Measurements from ENCODE around the gene RIMS1. TPM values are rescaled to one million over a fixed set of nuclear protein-coding genes. Genes with fewer than 3 reads are reported as not detected.

The RIMS1 gene
- total and polyA plus RNA-seq, 4 donors: 0.09 to 0.17 TPM; not detected in 2

DNA sequence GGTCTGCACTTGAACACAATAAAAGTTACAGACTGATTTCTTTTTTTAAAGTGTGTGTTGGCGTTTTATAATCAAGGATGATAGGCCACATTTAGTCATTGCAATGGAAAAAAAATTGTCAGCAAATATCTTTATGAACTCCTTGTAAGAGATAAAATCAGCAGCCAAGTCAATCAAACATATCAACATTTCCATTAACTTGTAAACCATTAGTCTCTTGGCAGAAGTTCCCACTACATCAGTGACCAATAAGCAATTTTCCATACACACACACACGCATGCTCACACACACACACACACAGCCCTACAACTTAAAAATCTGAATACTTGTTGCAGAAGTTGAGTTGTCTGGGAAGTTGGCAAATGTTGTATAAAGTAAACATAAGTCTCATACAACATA, 419.6 kb downstream of the RIMS1 start (continued):
- TF ChIP-seq, protein P1, sequence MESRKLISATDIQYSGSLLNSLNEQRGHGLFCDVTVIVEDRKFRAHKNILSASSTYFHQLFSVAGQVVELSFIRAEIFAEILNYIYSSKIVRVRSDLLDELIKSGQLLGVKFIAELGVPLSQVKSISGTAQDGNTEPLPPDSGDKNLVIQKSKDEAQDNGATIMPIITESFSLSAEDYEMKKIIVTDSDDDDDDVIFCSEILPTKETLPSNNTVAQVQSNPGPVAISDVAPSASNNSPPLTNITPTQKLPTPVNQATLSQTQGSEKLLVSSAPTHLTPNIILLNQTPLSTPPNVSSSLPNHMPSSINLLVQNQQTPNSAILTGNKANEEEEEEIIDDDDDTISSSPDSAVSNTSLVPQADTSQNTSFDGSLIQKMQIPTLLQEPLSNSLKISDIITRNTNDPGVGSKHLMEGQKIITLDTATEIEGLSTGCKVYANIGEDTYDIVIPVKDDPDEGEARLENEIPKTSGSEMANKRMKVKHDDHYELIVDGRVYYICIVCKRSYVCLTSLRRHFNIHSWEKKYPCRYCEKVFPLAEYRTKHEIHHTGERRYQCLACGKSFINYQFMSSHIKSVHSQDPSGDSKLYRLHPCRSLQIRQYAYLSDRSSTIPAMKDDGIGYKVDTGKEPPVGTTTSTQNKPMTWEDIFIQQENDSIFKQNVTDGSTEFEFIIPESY (IDR thresholded peaks at IDR 0.05): no peak
- TF ChIP-seq EGR1 (IDR thresholded peaks at IDR 0.05; ENCODE audit: low read depth in 2 of 2) (no peak), FOXA2 (IDR thresholded peaks at IDR 0.05) (no peak)

DNA sequence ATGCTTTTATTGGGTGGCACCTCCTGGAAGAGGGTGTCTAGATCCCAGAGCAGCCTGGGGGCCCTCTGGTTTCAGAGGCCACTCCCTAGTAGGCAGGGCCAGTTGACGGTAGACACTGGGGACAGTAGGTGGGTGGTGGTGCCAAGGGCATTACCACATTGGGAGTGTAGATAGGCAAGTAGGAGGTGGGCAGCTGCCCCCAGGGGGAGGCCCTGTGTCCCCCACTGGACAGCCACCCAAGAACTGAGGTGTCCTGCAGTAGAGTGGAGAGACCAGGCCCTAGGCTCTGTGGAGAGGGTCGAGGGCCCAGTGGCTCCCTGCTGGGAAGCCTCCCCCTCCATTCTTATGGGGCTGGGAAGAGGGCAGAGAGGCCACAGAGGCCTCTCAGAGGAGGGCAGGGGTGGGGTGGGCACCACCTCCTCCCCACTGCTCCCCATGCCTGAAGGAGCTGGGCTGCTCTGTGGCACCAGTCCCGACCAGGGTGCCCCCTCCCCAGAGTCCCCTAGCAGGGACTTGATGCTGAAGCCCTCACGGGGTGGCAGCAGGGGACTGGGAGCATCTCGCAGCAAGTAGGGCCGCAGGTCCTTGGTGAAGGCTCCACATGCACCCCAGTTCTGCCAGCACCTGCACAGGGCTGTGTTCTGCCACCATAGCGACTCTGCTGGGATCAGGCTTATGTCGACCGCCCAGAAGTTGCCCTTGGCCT, 430.5 kb downstream of the RIMS1 start:
- no peak for TF ChIP-seq HNF4A (conservative IDR thresholded peaks at IDR 0.05)
- TF ChIP-seq GABPA (IDR thresholded peaks at IDR 0.05 in 1 of 2, conservative IDR thresholded peaks at IDR 0.05 in 1 of 2): no peak
- no peak for TF ChIP-seq TAF1 (conservative IDR thresholded peaks at IDR 0.05)
- TF ChIP-seq JUND (IDR thresholded peaks at IDR 0.05): no peak
- TF ChIP-seq, protein P2, sequence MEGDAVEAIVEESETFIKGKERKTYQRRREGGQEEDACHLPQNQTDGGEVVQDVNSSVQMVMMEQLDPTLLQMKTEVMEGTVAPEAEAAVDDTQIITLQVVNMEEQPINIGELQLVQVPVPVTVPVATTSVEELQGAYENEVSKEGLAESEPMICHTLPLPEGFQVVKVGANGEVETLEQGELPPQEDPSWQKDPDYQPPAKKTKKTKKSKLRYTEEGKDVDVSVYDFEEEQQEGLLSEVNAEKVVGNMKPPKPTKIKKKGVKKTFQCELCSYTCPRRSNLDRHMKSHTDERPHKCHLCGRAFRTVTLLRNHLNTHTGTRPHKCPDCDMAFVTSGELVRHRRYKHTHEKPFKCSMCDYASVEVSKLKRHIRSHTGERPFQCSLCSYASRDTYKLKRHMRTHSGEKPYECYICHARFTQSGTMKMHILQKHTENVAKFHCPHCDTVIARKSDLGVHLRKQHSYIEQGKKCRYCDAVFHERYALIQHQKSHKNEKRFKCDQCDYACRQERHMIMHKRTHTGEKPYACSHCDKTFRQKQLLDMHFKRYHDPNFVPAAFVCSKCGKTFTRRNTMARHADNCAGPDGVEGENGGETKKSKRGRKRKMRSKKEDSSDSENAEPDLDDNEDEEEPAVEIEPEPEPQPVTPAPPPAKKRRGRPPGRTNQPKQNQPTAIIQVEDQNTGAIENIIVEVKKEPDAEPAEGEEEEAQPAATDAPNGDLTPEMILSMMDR (IDR thresholded peaks at IDR 0.05; ENCODE audit: low read depth, low read length, missing input control): no peak
- no peak for TF ChIP-seq EGR1 (IDR thresholded peaks at IDR 0.05; ENCODE audit: low read depth in 2 of 2)
- TF ChIP-seq SP1 (IDR thresholded peaks at IDR 0.05): no peak
- TF ChIP-seq, protein P1 (IDR thresholded peaks at IDR 0.05): no peak
- Histone ChIP-seq H3K9me3 (ENCODE audit: control insufficient read depth in 4 of 4, low read length in 3 of 4) (no peaks in the 10 kb centered on the region), H3K4me1 (ENCODE audit: control insufficient read depth in 4 of 4, insufficient read depth in 4 of 4, low read length in 3 of 4) (no peaks in the 10 kb centered on the region), H3K36me3 (ENCODE audit: control insufficient read depth in 4 of 4, insufficient read depth in 3 of 4, low read depth in 1 of 4, low read length in 3 of 4) (no peaks in the 10 kb centered on the region), H3K4me3 (ENCODE audit: low read depth in 1 of 3, low read length in 3 of 3) (no peak overlapping the region), H3K27ac (ENCODE audit: low read depth in 1 of 2, low read length in 2 of 2) (no peak overlapping the region), H3K9ac (ENCODE audit: low read depth in 1 of 2, low read length in 2 of 2) (no peak overlapping the region), H3K27me3 (ENCODE audit: control insufficient read depth in 4 of 4, insufficient read depth in 4 of 4, low read length in 3 of 4) (peaks cover 0 to 4% (median 0%) of the 10 kb centered on the region in 4 donors)
- WGBS: 80% methylated on average over 9 of the region's 9 CpGs
- no peak for DNase-seq (ENCODE audit: low spot score)

DNA sequence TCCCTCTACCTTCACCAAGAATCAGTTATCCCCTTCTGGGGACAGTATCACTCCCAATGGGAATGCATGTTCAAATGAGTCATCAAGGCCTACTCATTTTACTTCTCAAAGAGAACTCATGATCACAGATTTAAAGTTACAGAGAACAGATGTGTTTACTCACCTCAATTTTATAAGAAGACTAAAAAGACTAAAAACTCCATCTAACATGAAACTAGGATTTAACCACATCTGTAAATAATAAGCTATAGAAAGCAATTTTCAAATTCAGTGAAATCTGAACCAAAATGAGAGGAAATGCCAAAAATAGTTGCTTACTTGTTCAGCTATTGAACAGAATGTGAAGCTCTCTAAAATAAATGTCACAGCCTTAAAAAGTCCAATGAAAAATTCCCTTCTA, 435.4 kb downstream of the RIMS1 start:
- H3K4me1 ChIP-seq (ENCODE audit: control insufficient read depth in 4 of 4, insufficient read depth in 4 of 4, low read length in 3 of 4): no peaks in the 10 kb centered on the region
- no peak overlapping the region for H3K9ac ChIP-seq (ENCODE audit: low read depth in 1 of 2, low read length in 2 of 2)
- no peak overlapping the region for H3K27ac ChIP-seq (ENCODE audit: low read depth in 1 of 2, low read length in 2 of 2)
- no peaks in the 10 kb centered on the region for H3K36me3 ChIP-seq (ENCODE audit: control insufficient read depth in 4 of 4, insufficient read depth in 3 of 4, low read depth in 1 of 4, low read length in 3 of 4)
- H3K9me3 ChIP-seq (ENCODE audit: control insufficient read depth in 4 of 4, low read length in 3 of 4): no peaks in the 10 kb centered on the region
- no peak overlapping the region for H3K4me3 ChIP-seq (ENCODE audit: low read depth in 1 of 3, low read length in 3 of 3)
- DNase-seq (ENCODE audit: low spot score): no peak
- H3K27me3 ChIP-seq (ENCODE audit: control insufficient read depth in 4 of 4, insufficient read depth in 4 of 4, low read length in 3 of 4): peaks cover 0 to 4% (median 0%) of the 10 kb centered on the region in 4 donors
- TF ChIP-seq GABPA (IDR thresholded peaks at IDR 0.05 in 1 of 2, conservative IDR thresholded peaks at IDR 0.05 in 1 of 2): no peak
- TF ChIP-seq HNF4G (IDR thresholded peaks at IDR 0.05): no peak
- no peak for TF ChIP-seq NR2F2 (IDR thresholded peaks at IDR 0.05)
- TF ChIP-seq, protein P3, sequence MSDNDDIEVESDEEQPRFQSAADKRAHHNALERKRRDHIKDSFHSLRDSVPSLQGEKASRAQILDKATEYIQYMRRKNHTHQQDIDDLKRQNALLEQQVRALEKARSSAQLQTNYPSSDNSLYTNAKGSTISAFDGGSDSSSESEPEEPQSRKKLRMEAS (IDR thresholded peaks at IDR 0.05): no peak
- no peak for TF ChIP-seq FOXA2 (IDR thresholded peaks at IDR 0.05)
- TF ChIP-seq, protein P4, sequence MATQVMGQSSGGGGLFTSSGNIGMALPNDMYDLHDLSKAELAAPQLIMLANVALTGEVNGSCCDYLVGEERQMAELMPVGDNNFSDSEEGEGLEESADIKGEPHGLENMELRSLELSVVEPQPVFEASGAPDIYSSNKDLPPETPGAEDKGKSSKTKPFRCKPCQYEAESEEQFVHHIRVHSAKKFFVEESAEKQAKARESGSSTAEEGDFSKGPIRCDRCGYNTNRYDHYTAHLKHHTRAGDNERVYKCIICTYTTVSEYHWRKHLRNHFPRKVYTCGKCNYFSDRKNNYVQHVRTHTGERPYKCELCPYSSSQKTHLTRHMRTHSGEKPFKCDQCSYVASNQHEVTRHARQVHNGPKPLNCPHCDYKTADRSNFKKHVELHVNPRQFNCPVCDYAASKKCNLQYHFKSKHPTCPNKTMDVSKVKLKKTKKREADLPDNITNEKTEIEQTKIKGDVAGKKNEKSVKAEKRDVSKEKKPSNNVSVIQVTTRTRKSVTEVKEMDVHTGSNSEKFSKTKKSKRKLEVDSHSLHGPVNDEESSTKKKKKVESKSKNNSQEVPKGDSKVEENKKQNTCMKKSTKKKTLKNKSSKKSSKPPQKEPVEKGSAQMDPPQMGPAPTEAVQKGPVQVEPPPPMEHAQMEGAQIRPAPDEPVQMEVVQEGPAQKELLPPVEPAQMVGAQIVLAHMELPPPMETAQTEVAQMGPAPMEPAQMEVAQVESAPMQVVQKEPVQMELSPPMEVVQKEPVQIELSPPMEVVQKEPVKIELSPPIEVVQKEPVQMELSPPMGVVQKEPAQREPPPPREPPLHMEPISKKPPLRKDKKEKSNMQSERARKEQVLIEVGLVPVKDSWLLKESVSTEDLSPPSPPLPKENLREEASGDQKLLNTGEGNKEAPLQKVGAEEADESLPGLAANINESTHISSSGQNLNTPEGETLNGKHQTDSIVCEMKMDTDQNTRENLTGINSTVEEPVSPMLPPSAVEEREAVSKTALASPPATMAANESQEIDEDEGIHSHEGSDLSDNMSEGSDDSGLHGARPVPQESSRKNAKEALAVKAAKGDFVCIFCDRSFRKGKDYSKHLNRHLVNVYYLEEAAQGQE (IDR thresholded peaks at IDR 0.05): no peak
- no peak for TF ChIP-seq TAF1 (conservative IDR thresholded peaks at IDR 0.05)
- no peak for TF ChIP-seq YY1 (IDR thresholded peaks at IDR 0.05)
- TF ChIP-seq EGR1 (IDR thresholded peaks at IDR 0.05; ENCODE audit: low read depth in 2 of 2): no peak
- no peak for TF ChIP-seq FOXA1 (IDR thresholded peaks at IDR 0.05)
- TF ChIP-seq, protein P2 (IDR thresholded peaks at IDR 0.05; ENCODE audit: low read depth, low read length, missing input control): no peak
- TF ChIP-seq HNF4A (conservative IDR thresholded peaks at IDR 0.05): no peak
- no peak for TF ChIP-seq RXRA (IDR thresholded peaks at IDR 0.05)
- no peak for TF ChIP-seq SP1 (IDR thresholded peaks at IDR 0.05)

All from liver (tissue), 9 donors.